A673 (cell line): ENCODE measurements around the gene CLHC1.

Source experiments
- CTCF ChIP-seq: fragments of 300-800, 200-600 bp; sonication (generic); conservative IDR thresholded peaks from 2 replicates; pipeline ENCODE4 v1.5.1; 2017; ENCODE audit warnings: low read depth, mild to moderate bottlenecking, antibody characterized with exemption, low read length, moderate library complexity, mixed read lengths
- EZH2 ChIP-seq: fragments of 200-600 bp; sonication (generic); IDR thresholded peaks from 2 replicates; pipeline ENCODE4 v1.6.1; 2017; ENCODE audit warnings: borderline replicate concordance, low read depth, mild to moderate bottlenecking, mixed read lengths, antibody characterized with exemption, low read length; ENCODE audit not compliant: poor library complexity, severe bottlenecking

GRCh38 chr2:55225481-55226020 is 6.5 kb downstream of the CLHC1 start:
- TF ChIP-seq CTCF, result no peak
- TF ChIP-seq EZH2, result no peak
